ENCODE data around the gene GRK7.
"Not testable (repeated sequence)": the region's sequence is repeated elsewhere in the genome, so short reads cannot be mapped to it uniquely, and the experiment has no call there.

The GRK7 gene

GRCh38 chr3:141762552-141762951, 656 bp upstream of the GRK7 start:
- DNase-seq (ENCODE audit: low read depth, low spot score): not testable (repeated sequence)

- DNase-seq (ENCODE audit: low read depth, low spot score): no peak
Measured at GRCh38 chr3:141764045-141764444, 837 bp downstream of the GRK7 start.

GRCh38 chr3:141764465-141764864, 1.3 kb downstream of the GRK7 start:
- DNase-seq (ENCODE audit: low read depth, low spot score): no peak

GRCh38 chr3:141764986-141765385, 1.8 kb downstream of the GRK7 start:
- no peak for DNase-seq (ENCODE audit: low read depth, low spot score)

GRCh38 chr3:141767066-141767465, 3.9 kb downstream of the GRK7 start:
- DNase-seq (ENCODE audit: low read depth, low spot score): no peak

- DNase-seq (ENCODE audit: low read depth, low spot score): no peak
Measured at GRCh38 chr3:141769221-141769894, 6.2 kb downstream of the GRK7 start.

GRCh38 chr3:141773676-141774075, 10.5 kb downstream of the GRK7 start:
- DNase-seq (ENCODE audit: low read depth, low spot score): no peak

GRCh38 chr3:141776376-141776775, 13.2 kb downstream of the GRK7 start:
- no peak for DNase-seq (ENCODE audit: low read depth, low spot score)

GRCh38 chr3:141776885-141777284, 13.7 kb downstream of the GRK7 start:
- no peak for DNase-seq (ENCODE audit: low read depth, low spot score)

- no peak for DNase-seq (ENCODE audit: low read depth, low spot score)
Measured at GRCh38 chr3:141777957-141778813, 15.0 kb downstream of the GRK7 start.

GRCh38 chr3:141779667-141780066, 16.5 kb downstream of the GRK7 start:
- no peak for DNase-seq (ENCODE audit: low read depth, low spot score)

- no peak for DNase-seq (ENCODE audit: low read depth, low spot score)
Measured at GRCh38 chr3:141782386-141782932, 19.3 kb downstream of the GRK7 start.

GRCh38 chr3:141783632-141784031, 20.4 kb downstream of the GRK7 start:
- DNase-seq (ENCODE audit: low read depth, low spot score): no peak

- DNase-seq (ENCODE audit: low read depth, low spot score): no peak
Measured at GRCh38 chr3:141784096-141784495, 20.9 kb downstream of the GRK7 start.

- DNase-seq (ENCODE audit: low read depth, low spot score): no peak
Measured at GRCh38 chr3:141784531-141784930, 21.3 kb downstream of the GRK7 start.

- DNase-seq (ENCODE audit: low read depth, low spot score): no peak
Measured at GRCh38 chr3:141788149-141788548, 24.9 kb downstream of the GRK7 start.

- not testable (repeated sequence) for DNase-seq (ENCODE audit: low read depth, low spot score)
Measured at GRCh38 chr3:141788750-141789149, 25.5 kb downstream of the GRK7 start.

GRCh38 chr3:141789281-141789680, 26.1 kb downstream of the GRK7 start:
- DNase-seq (ENCODE audit: low read depth, low spot score): no peak

GRCh38 chr3:141790171-141790570, 27.0 kb downstream of the GRK7 start:
- DNase-seq (ENCODE audit: low read depth, low spot score): no peak

GRCh38 chr3:141792495-141792894, 29.3 kb downstream of the GRK7 start:
- DNase-seq (ENCODE audit: low read depth, low spot score): no peak

- no peak for DNase-seq (ENCODE audit: low read depth, low spot score)
Measured at GRCh38 chr3:141793476-141794260, 30.5 kb downstream of the GRK7 start.

- DNase-seq (ENCODE audit: low read depth, low spot score): no peak
Measured at GRCh38 chr3:141795276-141795675, 32.1 kb downstream of the GRK7 start.
